H1 (cell line): ENCODE results near the gene SZT2. TPM values are rescaled to one million over a fixed set of nuclear protein-coding genes. Genes with fewer than 3 reads are reported as not detected.

Experiments
- CTCF ChIA-PET: fragments of 300-600 bp; sonication (Branson Sonifier 250); formaldehyde crosslinking; loops from one replicate; lab custom pipeline; 2021; ENCODE audit not compliant: partially characterized antibody; lab: Charles Lee
- POLR2A ChIA-PET: fragments of 300-600 bp; sonication (Branson Sonifier 250); formaldehyde crosslinking; loops from one replicate; lab custom pipeline; 2021; ENCODE audit warnings: inconsistent platforms; ENCODE audit not compliant: partially characterized antibody; lab: Charles Lee
- DNase-seq, 2 experiments: peaks; one replicate each; pipeline versions ENCODE4 v3.0.0 to v3.0.0-alpha.2; 2010 to 2022; ENCODE audit warnings: low spot score in 2 of 2, low read depth in 1 of 2, mixed read lengths in 1 of 2
- FAIRE-seq: peaks from 2 replicates; lab custom pipeline; 2011; peaks lifted over from hg19 to GRCh38; lab: Jason Lieb, UNC
- H2AFZ ChIP-seq: 2 replicates; pipeline ENCODE4 v1.8.1; 2012; ENCODE audit warnings: low read length, inconsistent platforms
- H2AK5ac ChIP-seq: 2 replicates; pipeline ENCODE4 v1.6.1; 2013; ENCODE audit warnings: low read depth, low read length
- H2BK120ac ChIP-seq: replicated peaks from 2 replicates; pipeline ENCODE3; 2013; ENCODE audit warnings: low read depth, low read length, inconsistent platforms
- H2BK12ac ChIP-seq: 2 replicates; pipeline ENCODE4 v1.6.1; 2013; ENCODE audit warnings: low read depth, low read length
- H2BK15ac ChIP-seq: 2 replicates; pipeline ENCODE4 v1.6.1; 2013; ENCODE audit warnings: low read length
- H2BK20ac ChIP-seq: 2 replicates; pipeline ENCODE4 v1.6.1; 2013; ENCODE audit warnings: low read length
- H2BK5ac ChIP-seq: 2 replicates; pipeline ENCODE4 v1.6.1; 2013; ENCODE audit warnings: low read depth, low read length
- H3K14ac ChIP-seq: 2 replicates; pipeline ENCODE4 v1.6.1; 2013; ENCODE audit warnings: inconsistent platforms; ENCODE audit not compliant: insufficient read length
- H3K18ac ChIP-seq: 2 replicates; pipeline ENCODE4 v1.6.1; 2013; ENCODE audit warnings: low read length; ENCODE audit errors: extremely low read depth
- H3K23ac ChIP-seq: 2 replicates; pipeline ENCODE4 v1.6.1; 2013; ENCODE audit warnings: inconsistent platforms; ENCODE audit not compliant: insufficient read length
- H3K23me2 ChIP-seq: 2 replicates; pipeline ENCODE4 v1.6.1; 2013; ENCODE audit warnings: low read depth, low read length
- H3K27ac ChIP-seq: 2 replicates; pipeline ENCODE4 v1.6.1; 2011; ENCODE audit warnings: low read depth, low read length, inconsistent platforms
- H3K27me3 ChIP-seq, 4 experiments: replicated peaks in 1 of 4; 1 replicate in 1 of 4; 2 replicates in 3 of 4; pipeline versions ENCODE4 v1.6.1 to v1.8.1; 2011 to 2013; ENCODE audit warnings: low read length in 3 of 4, mild to moderate bottlenecking in 3 of 4, inconsistent platforms in 2 of 4, mixed read lengths in 2 of 4, moderate library complexity in 1 of 4; ENCODE audit not compliant: control insufficient read depth in 3 of 4, insufficient read depth in 3 of 4; ENCODE audit errors: extremely low read depth in 1 of 4
- H3K36me3 ChIP-seq, 4 experiments: 2 replicates each; pipeline versions ENCODE4 v1.6.1 to v1.8.1; 2011 to 2013; ENCODE audit warnings: mild to moderate bottlenecking in 4 of 4, low read length in 3 of 4, moderate library complexity in 2 of 4, control low read depth in 1 of 4, inconsistent platforms in 1 of 4; ENCODE audit not compliant: insufficient read depth in 4 of 4, control insufficient read depth in 2 of 4
- H3K4ac ChIP-seq: replicated peaks from 2 replicates; pipeline ENCODE3; 2013; ENCODE audit warnings: low read length, low read depth, mixed read lengths, inconsistent platforms; ENCODE audit not compliant: insufficient read length
- H3K4me1 ChIP-seq, 4 experiments: replicated peaks in 1 of 4; 1 replicate in 1 of 4; 2 replicates in 3 of 4; pipeline versions ENCODE4 v1.6.1 to v1.8.1; 2011 to 2013; ENCODE audit warnings: low read length in 3 of 4, inconsistent platforms in 2 of 4, mixed read lengths in 1 of 4; ENCODE audit not compliant: insufficient read depth in 4 of 4, control insufficient read depth in 3 of 4
- H3K4me2 ChIP-seq, 2 experiments: 2 replicates each; pipeline versions ENCODE4 v1.6.1 to v1.8.1; 2011 to 2013; ENCODE audit warnings: low read depth in 2 of 2, low read length in 2 of 2, control low read depth in 1 of 2, inconsistent platforms in 1 of 2, mild to moderate bottlenecking in 1 of 2; ENCODE audit not compliant: insufficient read depth in 1 of 2
- H3K4me3 ChIP-seq, 4 experiments: fragments of 200-600, 300-600 bp in 1 of 4; sonication (generic), shearing (Covaris generic), sonication (Bioruptor Twin) in 1 of 4; 2 replicates each; pipeline versions ENCODE4 v1.5.1 to v1.8.1; 2011 to 2016; ENCODE audit warnings: low read length in 4 of 4, low read depth in 3 of 4, control low read depth in 2 of 4, inconsistent platforms in 2 of 4, mild to moderate bottlenecking in 2 of 4, mixed read lengths in 1 of 4, moderate library complexity in 1 of 4; ENCODE audit not compliant: insufficient read depth in 2 of 4; ENCODE audit errors: extremely low read depth in 1 of 4
- H3K56ac ChIP-seq: replicated peaks from 2 replicates; pipeline ENCODE3; 2013; ENCODE audit warnings: low read depth, mild to moderate bottlenecking, mixed read lengths, low read length, inconsistent platforms; ENCODE audit not compliant: insufficient read length
- H3K79me1 ChIP-seq: 2 replicates; pipeline ENCODE4 v1.6.1; 2013; ENCODE audit warnings: low read depth, low read length, control low read depth
- H3K79me2 ChIP-seq, 2 experiments: 2 replicates each; pipeline versions ENCODE4 v1.6.1 to v1.8.1; 2012 to 2013; ENCODE audit warnings: low read length in 2 of 2, mild to moderate bottlenecking in 2 of 2, inconsistent platforms in 1 of 2; ENCODE audit not compliant: insufficient read depth in 2 of 2, control insufficient read depth in 1 of 2
- H3K9ac ChIP-seq, 4 experiments: replicated peaks in 1 of 4; 1 replicate in 1 of 4; 2 replicates in 3 of 4; pipeline versions ENCODE4 v1.6.1 to v1.8.1; 2011 to 2013; ENCODE audit warnings: low read depth in 3 of 4, low read length in 3 of 4, control low read depth in 2 of 4, mild to moderate bottlenecking in 2 of 4, moderate library complexity in 2 of 4, inconsistent platforms in 1 of 4; ENCODE audit errors: extremely low read depth in 1 of 4
- H3K9me3 ChIP-seq, 2 experiments: 2 replicates each; pipeline versions ENCODE4 v1.6.1 to v1.8.1; 2012 to 2013; ENCODE audit warnings: mild to moderate bottlenecking in 2 of 2, moderate library complexity in 2 of 2, control low read depth in 1 of 2, inconsistent platforms in 1 of 2, low read depth in 1 of 2, low read length in 1 of 2, mixed read lengths in 1 of 2; ENCODE audit not compliant: insufficient read depth in 2 of 2
- H4K20me1 ChIP-seq, 2 experiments: replicated peaks in 1 of 2; 2 replicates each; pipeline versions ENCODE3 to v1.8.1; 2011 to 2013; ENCODE audit warnings: inconsistent platforms in 2 of 2, low read length in 2 of 2, mild to moderate bottlenecking in 1 of 2; ENCODE audit not compliant: insufficient read depth in 2 of 2, control insufficient read depth in 1 of 2
- H4K5ac ChIP-seq: 2 replicates; pipeline ENCODE4 v1.6.1; 2013; ENCODE audit warnings: low read length, low read depth, mixed read lengths, inconsistent platforms; ENCODE audit not compliant: insufficient read length
- H4K8ac ChIP-seq: 2 replicates; pipeline ENCODE4 v1.8.0; 2013; ENCODE audit warnings: mild to moderate bottlenecking, moderate library complexity, low read length, inconsistent platforms; ENCODE audit not compliant: insufficient read depth; ENCODE audit errors: extremely low read depth
- H4K91ac ChIP-seq: replicated peaks from 2 replicates; pipeline ENCODE3; 2013; ENCODE audit warnings: low read length, mixed read lengths, inconsistent platforms; ENCODE audit not compliant: insufficient read length
- ATF2 ChIP-seq: IDR thresholded peaks from 2 replicates; pipeline ENCODE4 v1.6.1; 2012; ENCODE audit warnings: low read length, inconsistent platforms
- ATF3 ChIP-seq: IDR thresholded peaks from 2 replicates; pipeline ENCODE4 v1.6.1; 2011; ENCODE audit warnings: low read depth, mild to moderate bottlenecking, low read length; ENCODE audit not compliant: insufficient read depth
- BRCA1 ChIP-seq: IDR thresholded peaks from 2 replicates; pipeline ENCODE4 v1.6.1; 2012; ENCODE audit warnings: low read depth, low read length, improper control_type of control experiment
- CTBP2 ChIP-seq: IDR thresholded peaks from 2 replicates; pipeline ENCODE4 v1.7.0; 2011; ENCODE audit warnings: borderline replicate concordance, mild to moderate bottlenecking, moderate library complexity, mixed read lengths, low read length; ENCODE audit not compliant: insufficient read depth, insufficient read length
- EGR1 ChIP-seq: IDR thresholded peaks from 2 replicates; pipeline ENCODE4 v1.6.1; 2011; ENCODE audit warnings: low read depth, low read length, borderline replicate concordance
- KDM1A ChIP-seq: fragments of 200-600, 300-600 bp; sonication (generic); IDR thresholded peaks from 2 replicates; pipeline ENCODE4 v1.7.1; 2016; ENCODE audit warnings: mild to moderate bottlenecking, low read length, borderline replicate concordance
- RNF2 ChIP-seq: fragments of 200-900, 300-1000 bp; sonication (generic); IDR thresholded peaks from 2 replicates; pipeline ENCODE4 v1.7.1; 2016; ENCODE audit warnings: borderline replicate concordance, low read depth, mild to moderate bottlenecking, antibody characterized with exemption, low read length; ENCODE audit not compliant: poor library complexity, severe bottlenecking; ENCODE audit errors: missing control alignments
- SIX5 ChIP-seq: IDR thresholded peaks from 2 replicates; pipeline ENCODE4 v1.6.1; 2011; ENCODE audit warnings: mild to moderate bottlenecking, low read depth, low read length
- TAF7 ChIP-seq: optimal IDR thresholded peaks from 2 replicates; pipeline ENCODE3; 2011; ENCODE audit warnings: low read depth, mild to moderate bottlenecking, inconsistent platforms, low read length, moderate library complexity, borderline replicate concordance
- ZNF274 ChIP-seq: IDR thresholded peaks from 2 replicates; pipeline ENCODE4 v1.7.0; 2012; ENCODE audit warnings: low read length, borderline replicate concordance; ENCODE audit errors: extremely low read depth
- WGBS, 2 experiments: shearing (Covaris generic) in 1 of 2; methylation state at CpG; one replicate each; pipeline versions ENCODE4 v1.1.6 to v1.1.7; 2013 to 2015; ENCODE audit warnings: low lambda C conversion rate in 2 of 2, mixed read lengths in 2 of 2, inconsistent platforms in 1 of 2, low coverage in 1 of 2, missing lambda C conversion rate in 1 of 2; ENCODE audit not compliant: insufficient replicate concordance in 2 of 2, insufficient coverage in 1 of 2, insufficient read length in 1 of 2; ENCODE audit errors: extremely low coverage in 1 of 2, missing lambda C conversion rate in 1 of 2; 5-methylcytosine and 5-hydroxymethylcytosine counted together
- polyA plus RNA-seq, 7 experiments: library from polyadenylated mRNA; depleted of rRNA in 3 of 7; stranded (reverse) in 5 of 7; unstranded in 2 of 7; fragments of >200 nt in 5 of 7; fragments of 200-250 nt in 2 of 7; gene quantifications; 1 replicate in 5 of 7; 2 replicates in 1 of 7; 4 replicates in 1 of 7; pipeline versions ENCODE4 v1.2.1 to v1.2.3, GENCODE V29; 2011 to 2013; ENCODE audit warnings: missing spikeins in 2 of 7, mixed read lengths in 2 of 7
- total RNA-seq: library from RNA; stranded (reverse); fragmentation: NEBNext Ultra II Directional; extraction: Animal tissue kit (Norgen Biotek cat#: 25700); gene quantifications from 2 replicates; pipeline ENCODE4 v1.2.1, GENCODE V29; 2021

SZT2 gene
- total and polyA plus RNA-seq, 2 of the 8 experiments (the other 6 are each of a cell fraction or from before 2014, with no cell fraction given): 4.7 to 12.9 TPM

- FAIRE-seq: no peak
- Histone ChIP-seq H3K27ac (no peak overlapping the region), H2BK15ac (no peak overlapping the region), H3K36me3 (peaks cover 8 to 33% (median 14%) of the 10 kb centered on the region in 4 experiments; a peak in 6 of 8 replicates), H3K4ac (no peak overlapping the region), H3K9me3 (no peaks in the 10 kb centered on the region), H3K23me2 (no peaks in the 10 kb centered on the region), H3K27me3 (no peaks in the 10 kb centered on the region), H3K14ac (no peak overlapping the region), H3K18ac (no peak overlapping the region), H2BK120ac (no peak overlapping the region), H3K56ac (no peak overlapping the region), H3K4me1 (no peaks in the 10 kb centered on the region), H4K91ac (no peak overlapping the region), H3K4me3 (no peak overlapping the region), H4K5ac (no peak overlapping the region), H3K4me2 (no peak overlapping the region), H3K23ac (no peak overlapping the region), H3K9ac (no peak overlapping the region), H3K79me1 (no peaks in the 10 kb centered on the region), H2AK5ac (no peak overlapping the region), H2BK5ac (no peak overlapping the region), H2BK12ac (no peak overlapping the region), H2AFZ (no peak overlapping the region), H3K79me2 (no peaks in the 10 kb centered on the region), H4K8ac (no peak overlapping the region), H2BK20ac (no peak overlapping the region)
- 70% methylated on average over 1 of the region's 1 CpG; no CpG with 5 or more reads in 1 of the 2 experiments for WGBS, 2 experiments
- CTCF ChIA-PET: interaction anchor here (0.6 to 0.7 kb wide), 3 partner anchors 193 to 1070 kb away, joined by 3 read pairs; no protein-coding TSS in a partner anchor
- no peak for DNase-seq
- POLR2A ChIA-PET: interaction anchor here (1.2 to 3.8 kb wide), 3 partner anchors 9 to 18 kb away, joined by 3 to 22 read pairs (median 3); partner anchors contain the start of gene HYI
- TF ChIP-seq CTBP2 (no peak), SIX5 (no peak), ZNF274 (no peak), TAF7 (no peak), KDM1A (no peak), ATF3 (no peak), RNF2 (no peak), BRCA1 (no peak), ATF2 (no peak), EGR1 (no peak)
- TF ChIP-seq, all 59 proteins: peak for 0
- H4K20me1 ChIP-seq: peaks cover 0 to 7% of the 10 kb centered on the region in 2 experiments
Measured at GRCh38 chr1:43444836-43445235, 55.1 kb downstream of the SZT2 start.
